ENCODE data around the gene CD9.

CD9 gene

DNA sequence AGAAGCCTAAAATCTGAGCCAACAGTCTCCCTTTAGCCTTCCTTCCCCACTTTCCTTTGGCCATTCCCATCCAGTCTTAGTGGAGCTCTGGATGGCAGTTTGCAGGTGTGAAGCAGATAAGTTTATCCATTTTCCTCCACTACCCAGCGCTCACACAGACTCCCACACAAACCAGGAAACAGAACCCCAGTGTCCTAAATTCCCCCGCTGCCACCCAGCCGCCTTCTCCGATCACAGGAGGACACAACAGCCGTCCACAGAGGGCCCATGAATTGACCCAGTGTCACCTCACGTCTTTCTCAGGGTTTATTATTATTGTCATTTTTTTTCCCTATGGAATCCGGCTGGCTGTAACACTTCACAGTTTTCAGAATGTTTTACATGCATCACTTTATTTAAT, 16.4 kb downstream of the CD9 start:
- no peak for DNase-seq (ENCODE audit: low read depth in 4 of 4, low spot score in 1 of 4)

DNA sequence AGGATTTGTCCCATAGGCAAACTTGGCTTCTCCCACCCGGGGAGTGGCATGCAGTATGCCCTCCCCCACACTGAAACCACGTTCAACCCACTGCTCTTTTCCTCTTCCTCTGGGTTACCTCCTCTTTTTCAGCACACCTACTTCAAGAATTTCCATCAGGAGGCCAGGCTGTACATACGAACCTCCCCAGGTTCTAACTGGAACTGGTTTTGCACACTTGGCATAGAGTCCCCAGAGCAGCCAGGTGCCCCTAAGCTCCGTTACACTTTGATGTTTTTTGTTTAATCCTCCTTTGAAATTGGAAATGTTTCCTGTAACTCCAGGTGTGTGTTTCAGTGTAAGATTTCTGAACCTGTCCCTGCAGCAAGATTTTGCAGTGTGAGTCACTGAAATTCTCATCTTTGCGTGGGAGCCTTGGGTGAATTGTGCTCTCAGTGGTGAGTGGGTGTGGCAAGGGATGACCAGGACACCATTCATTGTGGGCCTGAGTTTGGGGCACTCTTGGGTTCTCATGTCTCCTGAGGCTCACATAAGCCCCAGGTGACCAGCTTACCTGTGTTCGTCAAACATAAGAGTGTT, 18.2 kb downstream of the CD9 start:
- DNase-seq (ENCODE audit: low read depth in 4 of 4, low spot score in 1 of 4) = no peak

DNA sequence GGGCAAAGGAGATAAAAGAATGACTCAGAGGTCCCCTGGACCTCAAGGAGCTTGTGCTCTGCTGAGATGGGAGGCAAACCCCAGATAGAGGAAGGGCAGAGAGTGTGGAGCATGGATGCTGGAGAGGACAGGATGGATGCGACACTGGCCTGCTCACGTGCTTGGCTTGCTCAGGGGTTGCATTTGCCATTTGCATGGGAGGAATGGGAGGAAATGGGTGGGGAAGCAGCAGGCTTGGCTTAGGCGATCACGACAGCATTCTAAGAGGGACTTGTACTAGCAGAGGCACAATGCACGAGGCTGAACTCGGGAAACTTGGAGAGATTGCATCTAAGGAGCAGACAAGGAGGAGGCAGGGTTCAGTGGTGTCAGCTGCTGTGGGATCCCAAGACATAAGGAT, 19.8 kb downstream of the CD9 start:
- no peak for DNase-seq (ENCODE audit: low read depth in 4 of 4, low spot score in 1 of 4)

DNA sequence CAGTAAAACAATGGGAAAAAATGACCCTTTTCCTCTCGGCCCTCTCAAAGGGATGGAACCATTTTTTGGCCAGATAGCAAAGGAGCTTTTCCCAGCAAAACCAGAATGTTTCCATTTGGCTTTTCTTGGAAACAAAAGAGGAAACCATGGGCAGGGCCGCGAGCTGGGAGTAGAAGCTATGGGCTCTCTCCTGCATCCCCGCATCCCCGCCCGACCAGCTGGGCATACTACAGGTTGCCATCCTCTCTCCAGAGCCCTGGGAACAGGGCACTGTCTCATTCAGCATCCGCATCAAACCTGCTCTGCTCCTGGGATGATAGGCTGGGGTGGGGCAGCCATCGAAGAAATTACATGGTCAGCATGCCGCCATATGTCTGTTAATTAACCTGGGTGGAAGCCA, 20.9 kb downstream of the CD9 start:
- no peak for DNase-seq (ENCODE audit: low read depth in 4 of 4, low spot score in 1 of 4)

DNA sequence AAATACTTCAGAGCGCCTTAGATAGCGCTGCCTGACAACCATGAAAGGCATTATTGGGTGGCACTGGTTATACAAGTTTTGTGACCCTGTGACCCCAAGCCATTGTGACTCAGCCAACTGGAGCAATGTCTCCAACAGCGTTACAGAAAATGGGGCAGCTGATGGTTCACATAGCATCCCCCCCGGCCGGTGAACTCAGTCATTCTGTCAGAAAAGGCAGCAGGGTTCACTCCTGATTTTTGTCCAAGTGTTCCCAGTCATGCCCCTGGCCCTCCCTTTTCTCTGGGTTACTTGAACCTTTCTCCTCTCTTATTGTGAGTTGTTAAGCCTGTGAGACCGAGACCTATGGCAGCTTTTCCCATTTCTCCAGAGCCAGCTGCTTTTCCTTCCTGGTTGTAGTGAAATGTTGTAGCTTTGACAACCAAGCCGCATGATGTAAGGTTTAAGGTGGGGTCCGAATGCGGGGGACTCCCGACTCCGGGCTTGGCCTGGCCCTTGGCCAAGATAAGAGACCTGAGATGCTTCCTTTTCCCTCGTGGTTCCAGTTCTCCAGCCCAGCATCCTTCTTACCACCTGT, 22.0 kb downstream of the CD9 start:
- DNase-seq (ENCODE audit: low read depth in 4 of 4, low spot score in 1 of 4) = no peak

DNA sequence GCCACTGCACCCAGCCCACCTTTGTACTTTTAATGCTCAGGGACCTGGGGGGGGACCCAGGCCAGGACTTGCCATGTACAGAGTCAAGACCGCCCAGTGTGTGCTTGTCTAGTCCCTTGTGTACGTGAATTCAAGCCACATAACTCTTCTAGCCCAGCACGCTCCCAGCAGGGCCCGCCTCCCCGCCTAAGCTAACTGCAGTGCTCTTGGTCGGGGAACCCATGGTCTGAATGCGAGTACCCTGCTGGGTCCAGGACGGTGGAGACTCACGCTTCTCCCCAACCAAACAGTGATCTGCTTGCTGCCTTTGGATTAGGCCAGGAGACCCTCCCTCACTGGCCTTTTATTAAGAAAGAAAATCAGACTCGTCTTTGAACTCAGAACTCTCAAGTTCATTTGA, 23.3 kb downstream of the CD9 start:
- DNase-seq (ENCODE audit: low read depth in 4 of 4, low spot score in 1 of 4) = no peak

DNA sequence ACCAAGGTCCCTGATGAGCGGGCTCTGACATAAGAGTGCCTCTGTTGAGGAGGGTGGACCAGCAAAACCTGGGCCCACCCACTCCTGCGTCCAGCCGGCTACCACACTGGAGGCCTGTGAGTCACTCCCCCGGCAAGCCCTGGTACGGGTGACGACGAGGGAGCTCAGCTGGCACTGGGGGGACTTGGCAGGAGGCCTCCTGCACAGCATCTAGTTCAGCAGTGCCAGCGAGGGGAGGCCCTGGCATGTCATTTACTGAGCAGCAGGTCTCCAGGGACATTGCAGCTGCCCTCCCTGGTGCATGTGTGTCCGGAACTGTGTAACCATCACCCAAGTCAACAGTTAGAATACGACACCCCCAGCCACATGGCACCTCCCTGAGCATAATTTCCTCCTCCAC, 24.4 kb downstream of the CD9 start:
- no peak for DNase-seq (ENCODE audit: low read depth in 4 of 4, low spot score in 1 of 4)

DNA sequence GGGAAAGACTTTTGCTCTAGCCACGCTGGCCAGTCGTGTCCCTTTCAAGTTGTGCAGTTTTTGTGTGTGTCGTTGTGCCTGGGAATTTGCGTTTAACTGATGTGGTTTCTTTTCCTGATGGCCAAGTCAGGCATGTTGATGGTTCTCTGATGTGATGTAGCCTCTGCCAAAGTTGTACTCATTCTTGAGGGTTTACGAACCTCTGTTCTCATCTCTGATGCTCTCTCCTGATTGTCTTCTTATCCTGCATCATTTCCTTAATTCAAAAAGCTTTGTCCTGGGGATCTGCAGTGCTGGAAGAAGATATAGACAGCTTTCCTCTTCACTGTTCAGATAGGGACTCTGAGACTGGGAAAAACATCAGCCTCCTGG, 25.4 kb downstream of the CD9 start:
- no peak for DNase-seq (ENCODE audit: low read depth in 4 of 4, low spot score in 1 of 4)

DNA sequence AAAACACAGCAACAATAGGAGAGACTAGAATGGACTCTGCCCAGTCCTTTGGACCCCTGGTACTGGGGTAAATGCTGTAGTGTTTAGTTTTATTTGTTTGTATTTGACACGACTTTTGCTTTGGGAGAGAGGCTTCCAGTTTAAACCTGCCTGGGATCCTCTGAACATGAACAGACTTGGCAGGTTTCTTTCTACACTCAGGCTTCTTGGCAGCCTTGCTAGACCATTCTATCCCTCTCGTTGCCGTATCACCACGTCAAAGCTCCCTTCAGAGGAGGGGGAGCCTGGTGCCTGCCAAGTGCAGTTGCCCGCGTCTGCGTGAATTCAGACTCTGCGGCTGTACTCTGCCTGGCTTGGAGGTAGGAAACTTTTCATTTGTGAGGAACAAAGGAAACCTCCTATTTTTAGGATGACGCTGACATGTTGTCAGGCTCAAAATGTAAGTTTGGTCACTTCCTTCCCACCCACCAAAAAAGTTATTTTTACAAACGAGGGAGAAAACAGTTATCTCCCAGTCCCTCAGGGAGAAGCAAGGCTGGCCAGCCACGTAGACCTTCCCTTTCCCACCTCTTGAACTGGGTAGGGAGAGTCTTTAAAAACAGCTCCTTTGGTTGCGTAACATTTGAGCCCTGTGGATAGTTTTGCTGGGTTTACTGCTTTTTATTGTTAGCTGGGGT, 25.9 kb downstream of the CD9 start:
- DNase-seq (ENCODE audit: low read depth in 4 of 4, low spot score in 1 of 4) = no peak

DNA sequence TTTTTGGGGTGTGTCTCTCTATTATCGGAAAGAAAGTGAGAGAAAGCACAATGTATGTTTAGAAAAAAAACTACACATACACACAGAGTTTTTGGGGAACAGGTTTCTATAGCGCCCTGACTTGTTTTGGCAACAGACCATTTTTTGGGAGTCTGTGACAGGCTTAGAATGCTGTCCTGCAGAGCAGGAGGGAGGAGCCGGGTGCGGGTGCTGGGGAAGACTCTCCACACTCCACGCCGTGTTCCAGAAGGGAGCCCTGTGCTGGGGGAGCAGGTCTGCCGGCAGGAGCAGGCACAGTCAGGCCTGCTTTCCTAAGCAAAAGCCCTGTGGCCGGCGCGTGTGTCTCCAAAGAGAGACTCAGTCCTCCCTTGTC, 26.5 kb downstream of the CD9 start:
- no peak for DNase-seq (ENCODE audit: low read depth in 4 of 4, low spot score in 1 of 4)

DNA sequence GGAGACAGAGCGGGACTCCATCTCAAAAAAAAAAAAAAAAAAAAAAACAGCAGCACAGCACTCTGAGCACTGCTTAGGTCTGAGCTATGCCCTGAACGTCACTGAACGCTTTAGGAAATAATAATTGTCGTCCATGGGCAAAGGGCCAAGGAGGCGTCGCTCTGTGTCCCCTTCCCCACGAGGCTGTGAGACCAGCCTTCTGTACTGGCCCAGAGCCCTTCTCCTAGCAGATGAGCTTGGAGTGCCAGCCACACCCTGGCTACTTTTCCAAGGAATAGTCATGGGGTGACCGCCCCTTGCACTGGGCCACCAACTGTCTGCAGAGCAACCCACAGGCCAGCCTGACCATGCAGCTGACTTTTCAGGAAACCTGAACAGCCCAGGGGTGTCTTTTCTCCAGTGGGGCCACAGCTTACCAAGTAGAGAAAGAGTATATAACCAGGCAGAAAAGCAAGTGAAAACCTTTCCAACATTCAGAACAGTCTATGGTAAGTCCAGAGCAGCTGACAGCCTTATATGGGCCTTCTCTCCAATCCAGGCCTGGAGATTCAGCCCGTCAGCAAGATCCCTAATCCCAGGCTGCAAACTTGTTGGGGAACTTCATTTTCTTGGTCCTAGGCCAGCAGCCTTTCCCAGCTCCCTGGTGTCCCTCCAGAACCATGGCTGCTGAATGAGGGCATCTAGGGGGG, 28.5 kb downstream of the CD9 start:
- no peak for DNase-seq (ENCODE audit: low read depth in 4 of 4, low spot score in 1 of 4)

DNA sequence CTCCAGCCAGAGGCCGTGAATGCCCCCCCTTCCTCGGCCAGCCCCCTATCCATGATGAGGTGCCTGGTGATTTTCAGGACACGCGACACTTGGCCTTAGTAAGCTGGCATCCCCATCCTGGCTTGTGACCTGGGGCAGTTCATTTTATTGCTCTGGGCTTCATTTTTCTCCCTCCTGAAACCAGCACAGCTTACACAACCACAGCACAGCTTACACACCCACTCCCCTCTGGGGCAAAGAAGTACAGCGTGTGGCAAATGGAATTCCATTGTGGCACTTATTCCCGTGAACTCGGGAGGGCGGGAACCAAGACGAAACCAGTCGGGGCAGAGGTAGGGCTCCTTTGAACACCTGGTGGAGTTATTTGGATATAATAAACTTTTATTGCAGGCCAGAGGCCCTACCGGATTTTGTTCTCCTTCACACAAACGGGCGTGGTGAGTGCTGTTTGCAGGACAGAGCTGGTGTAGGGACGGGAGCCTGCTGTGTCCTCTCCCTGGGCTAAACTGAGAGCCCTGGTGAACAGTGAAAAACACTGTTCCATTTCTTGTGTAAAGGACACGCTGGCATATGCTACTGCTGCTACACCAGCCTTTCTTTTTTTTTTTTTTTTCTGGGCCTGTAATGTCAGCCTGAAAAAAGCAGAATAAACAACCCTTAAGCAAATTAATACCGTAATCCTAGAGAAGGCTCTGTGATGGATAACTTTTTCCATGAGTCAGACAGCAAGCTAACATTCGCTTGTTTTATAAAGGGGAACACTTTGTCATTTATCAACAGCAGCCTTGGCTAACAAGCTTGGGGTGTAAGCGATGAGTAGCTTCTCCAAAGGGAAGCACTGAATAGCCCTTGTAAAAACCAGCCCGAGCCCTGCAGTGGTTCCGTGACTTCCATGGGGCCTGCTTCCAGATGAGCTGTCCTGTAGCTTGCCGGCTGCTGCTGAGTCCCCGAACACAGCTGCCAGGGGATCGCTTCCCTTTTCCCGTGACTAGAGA, 29.3 kb downstream of the CD9 start:
- no peak for DNase-seq (ENCODE audit: low read depth in 4 of 4, low spot score in 1 of 4)

DNA sequence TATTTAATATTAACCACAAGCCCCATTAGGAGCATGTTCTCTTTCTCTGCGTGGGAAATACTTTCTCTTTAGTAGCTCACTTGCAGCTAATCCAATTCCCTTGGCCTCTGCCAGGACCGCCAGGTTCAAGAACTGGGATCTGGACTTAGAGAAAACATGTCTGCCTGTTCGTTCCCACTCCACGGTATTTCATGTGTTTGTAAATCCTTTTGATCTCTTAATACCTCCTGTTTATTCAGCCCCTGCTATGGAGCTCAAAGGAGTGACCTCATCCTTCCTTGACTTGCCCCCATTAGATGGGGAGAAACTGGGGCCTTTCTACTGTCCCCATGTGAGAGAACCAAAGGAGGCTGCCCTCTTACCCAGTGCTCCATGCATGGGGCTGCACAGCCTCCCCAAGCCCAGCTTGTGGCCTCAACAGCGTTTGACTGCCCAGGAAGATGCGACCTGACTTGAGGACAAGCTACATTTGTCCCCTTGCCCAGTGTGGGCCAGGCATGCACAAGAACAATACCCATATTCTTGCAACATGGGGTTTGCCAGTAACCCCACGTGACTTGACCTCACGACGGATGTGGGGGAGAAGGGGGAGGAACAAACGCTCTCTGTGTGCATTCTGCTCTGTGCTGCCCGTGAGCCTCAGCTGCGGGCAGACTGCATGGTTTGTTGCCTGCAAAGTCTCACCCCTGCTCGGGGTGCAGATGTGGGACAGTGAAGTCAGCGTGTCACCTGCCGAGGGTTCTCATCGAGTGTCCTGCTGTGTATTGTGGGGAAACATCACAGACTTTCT, 30.3 kb downstream of the CD9 start:
- peak; percentile 8 to 36 (median 22) for DNase-seq (ENCODE audit: low read depth in 4 of 4, low spot score in 1 of 4)

DNA sequence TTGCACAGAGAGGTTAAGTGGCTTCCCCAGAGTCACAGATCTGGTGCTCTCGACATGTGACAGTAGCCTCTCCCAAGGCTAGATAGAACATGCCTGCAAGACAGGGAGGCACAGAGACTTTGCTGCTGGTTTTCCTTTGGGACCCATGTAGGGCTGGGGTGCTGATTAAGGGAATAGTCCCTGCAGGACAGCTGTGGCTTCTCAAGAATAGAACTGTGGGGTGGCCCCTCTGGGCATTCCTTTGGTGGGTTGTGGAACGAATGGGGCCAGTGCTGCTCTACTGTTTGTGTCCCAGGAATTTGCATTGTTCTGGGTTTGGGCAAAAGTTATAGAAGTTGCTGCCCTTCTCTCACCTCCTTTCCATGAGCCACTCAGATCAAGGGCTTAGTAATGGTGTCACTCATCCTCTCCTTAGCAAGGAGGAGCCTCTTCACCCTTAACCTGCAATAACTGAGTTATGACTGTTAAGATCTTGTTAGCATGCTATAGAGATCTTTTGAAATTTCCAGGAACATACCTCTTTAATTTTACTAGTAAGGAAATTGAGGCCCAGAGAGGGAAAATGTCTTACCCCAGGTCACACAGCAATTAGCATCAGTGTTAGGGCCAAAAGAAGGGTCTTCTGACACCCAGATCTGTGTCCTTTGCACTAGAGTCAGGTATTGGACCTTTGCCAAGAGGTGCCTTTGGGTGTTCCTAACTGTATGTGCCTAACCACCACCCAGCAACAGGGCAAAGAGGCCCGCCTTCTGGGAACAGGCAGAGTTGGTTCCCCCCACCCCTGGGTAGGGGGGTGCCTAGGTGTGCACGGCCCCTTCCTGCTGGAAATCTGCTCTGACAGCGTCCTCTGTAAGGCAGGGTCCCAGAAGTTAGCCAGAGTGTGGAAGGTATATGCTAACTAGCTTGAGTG, 31.4 kb downstream of the CD9 start:
- DNase-seq (ENCODE audit: low read depth in 4 of 4, low spot score in 1 of 4) = no peak

DNA sequence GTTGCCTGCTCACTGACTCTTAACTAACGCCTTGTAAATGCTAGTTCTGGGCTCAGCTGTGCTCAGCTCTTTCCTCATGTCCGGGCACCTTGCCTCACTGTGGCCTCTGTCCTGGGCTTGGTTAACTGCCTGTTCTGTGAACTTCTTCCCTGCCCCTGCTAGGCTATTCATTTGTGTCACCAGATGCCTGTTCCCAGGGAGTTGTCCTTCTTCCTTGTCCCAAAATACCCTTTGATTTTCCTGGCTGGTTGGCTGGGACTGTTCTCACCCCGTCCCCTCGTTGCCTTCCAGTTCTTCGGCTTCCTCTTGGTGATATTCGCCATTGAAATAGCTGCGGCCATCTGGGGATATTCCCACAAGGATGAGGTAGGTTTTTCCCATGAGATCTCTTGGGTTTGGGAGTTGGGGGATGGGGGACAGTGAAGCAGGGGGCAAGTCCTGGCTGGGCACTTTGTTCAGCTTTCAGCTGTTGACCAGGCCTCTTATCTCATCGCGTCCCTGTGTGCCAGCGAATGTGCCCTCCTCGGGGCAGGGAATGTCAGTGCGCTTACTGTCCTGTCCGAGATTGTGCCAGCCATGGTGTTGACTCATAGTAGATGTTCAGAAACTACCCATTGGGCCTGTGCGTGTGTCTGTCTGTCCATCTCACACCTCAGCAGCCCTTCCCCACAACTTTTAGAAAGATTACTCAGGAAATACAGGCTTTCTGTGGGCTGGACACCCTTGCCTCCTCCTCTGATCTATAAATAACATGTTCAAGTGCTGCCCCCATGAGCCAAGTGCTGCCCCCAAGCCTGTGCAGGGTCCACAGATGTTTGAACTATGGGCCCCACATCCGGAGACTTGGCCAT, 33.1 kb downstream of the CD9 start:
- DNase-seq (ENCODE audit: low read depth in 4 of 4, low spot score in 1 of 4) = no peak

DNA sequence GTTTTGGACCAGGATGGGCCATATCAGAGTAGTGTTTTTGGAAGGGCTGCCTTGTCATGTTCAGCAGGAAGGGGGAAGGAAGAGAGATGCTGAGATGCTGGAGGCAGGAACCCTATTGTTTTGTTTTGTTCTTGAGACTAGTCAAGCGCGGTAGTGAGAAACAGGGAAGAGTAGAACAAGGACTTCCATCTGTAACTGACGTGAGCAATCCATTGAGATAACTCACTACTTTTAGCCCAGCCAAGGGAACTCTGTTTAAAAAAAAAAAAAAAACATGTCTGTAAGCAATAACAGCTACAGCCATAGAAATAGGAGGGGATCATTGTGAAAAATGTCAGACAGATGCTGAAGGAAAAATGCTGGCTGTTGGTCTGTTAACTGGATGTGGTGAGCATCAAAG, 34.0 kb downstream of the CD9 start:
- DNase-seq (ENCODE audit: low read depth in 4 of 4, low spot score in 1 of 4) = no peak

DNA sequence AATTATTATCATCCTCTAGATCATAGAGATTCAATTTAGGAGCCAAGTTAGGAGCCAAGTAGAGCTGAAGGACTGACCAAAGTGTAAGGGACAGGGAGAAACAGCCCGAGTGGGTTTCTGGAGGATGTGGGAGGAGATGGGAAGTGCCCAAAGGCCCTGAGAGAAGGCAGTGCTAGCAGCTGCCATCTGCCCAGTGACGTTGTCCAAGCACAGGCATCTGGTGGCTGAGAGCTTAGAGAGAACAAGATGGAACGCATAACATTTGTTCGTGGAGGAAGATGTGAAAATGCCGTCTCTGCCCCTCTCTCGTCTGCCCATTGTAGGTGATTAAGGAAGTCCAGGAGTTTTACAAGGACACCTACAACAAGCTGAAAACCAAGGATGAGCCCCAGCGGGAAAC, 34.7 kb downstream of the CD9 start:
- no peak for DNase-seq (ENCODE audit: low read depth in 4 of 4, low spot score in 1 of 4)

DNA sequence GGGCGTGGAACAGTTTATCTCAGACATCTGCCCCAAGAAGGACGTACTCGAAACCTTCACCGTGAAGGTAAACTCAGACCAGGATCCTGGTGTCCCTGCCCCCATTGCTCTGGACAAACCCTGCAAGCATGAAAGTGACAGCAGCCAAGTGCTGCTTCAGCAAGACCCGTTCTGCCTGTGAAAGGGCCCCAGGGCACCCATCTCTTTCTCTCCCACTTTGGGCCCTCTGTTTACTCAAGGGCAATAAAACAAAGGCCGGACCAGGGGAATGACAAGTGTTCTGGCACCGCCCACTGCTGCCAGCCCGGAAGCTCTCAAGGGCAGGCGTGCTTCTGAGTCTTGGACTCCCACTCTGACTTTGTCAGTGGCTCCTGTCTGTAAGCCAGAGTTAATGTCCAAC, 35.3 kb downstream of the CD9 start:
- no peak for DNase-seq (ENCODE audit: low read depth in 4 of 4, low spot score in 1 of 4)

Data from stimulated activated CD4-positive, alpha-beta T cell treated with anti-CD3 and anti-CD28 coated beads, Interleukin-1b, Interleukin-23, amount 100 ng/mL, for 24 hours (primary cell).